Loucy (cell line): Measurements from ENCODE around the gene FBXO42.

Experiments
- EZH2phosphoT487 ChIP-seq: fragments of 200-600 bp; IDR thresholded peaks from 2 replicates; pipeline ENCODE4 v1.6.1; 2018; ENCODE audit warnings: antibody characterized with exemption, mild to moderate bottlenecking, moderate library complexity, borderline replicate concordance
- TF ChIP-seq, protein P1 (sequence below): fragments of 200-600 bp; sonication (generic); conservative IDR thresholded peaks from 2 replicates; pipeline ENCODE4 v1.5.1; 2014; ENCODE audit warnings: mild to moderate bottlenecking, antibody characterized with exemption, low read length

- TF ChIP-seq, protein P1, sequence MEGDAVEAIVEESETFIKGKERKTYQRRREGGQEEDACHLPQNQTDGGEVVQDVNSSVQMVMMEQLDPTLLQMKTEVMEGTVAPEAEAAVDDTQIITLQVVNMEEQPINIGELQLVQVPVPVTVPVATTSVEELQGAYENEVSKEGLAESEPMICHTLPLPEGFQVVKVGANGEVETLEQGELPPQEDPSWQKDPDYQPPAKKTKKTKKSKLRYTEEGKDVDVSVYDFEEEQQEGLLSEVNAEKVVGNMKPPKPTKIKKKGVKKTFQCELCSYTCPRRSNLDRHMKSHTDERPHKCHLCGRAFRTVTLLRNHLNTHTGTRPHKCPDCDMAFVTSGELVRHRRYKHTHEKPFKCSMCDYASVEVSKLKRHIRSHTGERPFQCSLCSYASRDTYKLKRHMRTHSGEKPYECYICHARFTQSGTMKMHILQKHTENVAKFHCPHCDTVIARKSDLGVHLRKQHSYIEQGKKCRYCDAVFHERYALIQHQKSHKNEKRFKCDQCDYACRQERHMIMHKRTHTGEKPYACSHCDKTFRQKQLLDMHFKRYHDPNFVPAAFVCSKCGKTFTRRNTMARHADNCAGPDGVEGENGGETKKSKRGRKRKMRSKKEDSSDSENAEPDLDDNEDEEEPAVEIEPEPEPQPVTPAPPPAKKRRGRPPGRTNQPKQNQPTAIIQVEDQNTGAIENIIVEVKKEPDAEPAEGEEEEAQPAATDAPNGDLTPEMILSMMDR: no peak
- TF ChIP-seq EZH2phosphoT487: no peak
Measured at GRCh38 chr1:16296643-16297042, 55.6 kb downstream of the FBXO42 start.
